Hepatocyte (in vitro differentiated cells): ENCODE data around the gene PNMA5. TPM values are rescaled to one million over a fixed set of nuclear protein-coding genes. Genes with fewer than 3 reads are reported as not detected.

Source experiments
- DNase-seq: peaks from one replicate; pipeline ENCODE4 v3.0.0-alpha.2; 2016; ENCODE audit warnings: low spot score
- H2AFZ ChIP-seq: fragments of 200-600 bp; sonication (generic); 2 replicates; pipeline ENCODE4 v1.6.0; 2016; ENCODE audit warnings: antibody characterized with exemption, mild to moderate bottlenecking
- H3K27ac ChIP-seq: fragments of 200-600 bp; sonication (generic); 2 replicates; pipeline ENCODE4 v1.5.1; 2016; ENCODE audit warnings: mild to moderate bottlenecking
- H3K27me3 ChIP-seq: fragments of 200-600 bp; sonication (generic); 2 replicates; pipeline ENCODE4 v1.6.1; 2016
- H3K36me3 ChIP-seq: fragments of 200-600 bp; sonication (generic); replicated peaks from 2 replicates; pipeline ENCODE4 v1.5.1; 2016; ENCODE audit warnings: low read depth; ENCODE audit not compliant: insufficient read depth
- H3K4me1 ChIP-seq: fragments of 200-600 bp; sonication (generic); 2 replicates; pipeline ENCODE4 v1.5.1; 2016; ENCODE audit warnings: mild to moderate bottlenecking, moderate library complexity; ENCODE audit not compliant: insufficient read depth
- H3K4me2 ChIP-seq: fragments of 200-600 bp; sonication (generic); 2 replicates; pipeline ENCODE4 v1.6.0; 2016
- H3K4me3 ChIP-seq: fragments of 200-600 bp; sonication (generic); 2 replicates; pipeline ENCODE4 v1.5.1; 2016; ENCODE audit warnings: mild to moderate bottlenecking
- H3K79me2 ChIP-seq: fragments of 200-600 bp; sonication (generic); 2 replicates; pipeline ENCODE4 v1.6.0; 2017; ENCODE audit warnings: mild to moderate bottlenecking
- H3K9me2 ChIP-seq: fragments of 200-600 bp; sonication (generic); replicated peaks from 2 replicates; pipeline ENCODE4 v1.6.0; 2017; ENCODE audit warnings: mild to moderate bottlenecking; ENCODE audit not compliant: insufficient read depth
- H3K9me3 ChIP-seq: fragments of 200-600 bp; sonication (generic); 2 replicates; pipeline ENCODE4 v1.5.1; 2016; ENCODE audit warnings: low read depth, mild to moderate bottlenecking
- H4K20me1 ChIP-seq: fragments of 200-600 bp; sonication (generic); 2 replicates; pipeline ENCODE4 v1.6.0; 2016; ENCODE audit warnings: mild to moderate bottlenecking; ENCODE audit not compliant: insufficient read depth, poor library complexity, severe bottlenecking
- EZH2 ChIP-seq: fragments of 200-600 bp; sonication (generic); IDR thresholded peaks from 2 replicates; pipeline ENCODE4 v1.6.1; 2016; ENCODE audit warnings: antibody characterized with exemption, mild to moderate bottlenecking, borderline replicate concordance
- EZH2phosphoT487 ChIP-seq: fragments of 200-600 bp; sonication (generic); IDR thresholded peaks from one replicate; pipeline ENCODE4 v1.6.1; 2018; ENCODE audit warnings: antibody characterized with exemption, mild to moderate bottlenecking, low read depth, moderate library complexity; ENCODE audit not compliant: unreplicated experiment, severe bottlenecking
- WGBS: methylation state at CpG from one replicate; pipeline ENCODE4 v1.1.6; 2016; ENCODE audit warnings: low lambda C conversion rate; ENCODE audit errors: missing lambda C conversion rate; 5-methylcytosine and 5-hydroxymethylcytosine counted together
- polyA plus RNA-seq: library from polyadenylated mRNA; unstranded; fragments of >200 nt; fragmentation: Nextera tagmentation; extraction: Ambion mirVana; gene quantifications from 2 replicates; pipeline ENCODE4 v1.2.1, GENCODE V29; 2016
- total RNA-seq: library from RNA; depleted of rRNA; stranded (reverse); fragments of >200 nt; gene quantifications from 2 replicates; pipeline ENCODE4 v1.2.3, GENCODE V29; 2014
- TF ChIP-seq, protein P1 (sequence below): fragments of 200-600 bp; sonication (generic); IDR thresholded peaks from 2 replicates; pipeline ENCODE4 v1.5.1; 2016; ENCODE audit warnings: antibody characterized with exemption, mild to moderate bottlenecking; ENCODE audit not compliant: poor library complexity

PNMA5 gene
- total and polyA plus RNA-seq, 2 experiments from 2014 or later = 0.07 TPM; not detected in 1

DNA sequence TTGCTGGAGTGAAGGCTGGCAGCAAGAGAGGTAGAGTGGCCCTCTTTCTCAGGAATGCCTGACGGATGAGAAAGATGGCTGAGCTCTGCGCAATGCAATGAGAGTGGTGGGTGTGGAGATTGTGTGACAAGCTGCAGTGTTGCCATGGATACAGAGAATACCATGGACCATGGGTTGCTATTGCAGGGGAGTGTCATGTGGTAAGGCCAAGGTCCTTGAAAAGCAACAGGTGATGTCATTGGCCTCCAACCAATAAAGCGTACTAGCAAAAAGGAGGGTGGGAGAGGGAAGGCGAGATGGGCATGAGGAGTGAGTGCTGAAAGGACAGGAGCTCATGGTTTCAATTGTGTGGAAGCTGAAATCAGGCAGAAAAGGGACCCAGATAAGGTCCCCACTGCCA, 1.8 kb downstream of the PNMA5 start:
- no peaks in the 10 kb centered on the region for H3K4me1 ChIP-seq
- H3K4me3 ChIP-seq = no peak overlapping the region
- WGBS = 71% methylated on average over 4 of the region's 4 CpGs
- H4K20me1 ChIP-seq = no peaks in the 10 kb centered on the region
- H3K4me2 ChIP-seq = no peak overlapping the region
- no peaks in the 10 kb centered on the region for H3K36me3 ChIP-seq
- no peaks in the 10 kb centered on the region for H3K27me3 ChIP-seq
- H2AFZ ChIP-seq = no peak overlapping the region
- no peaks in the 10 kb centered on the region for H3K79me2 ChIP-seq
- TF ChIP-seq EZH2 (no peak), EZH2phosphoT487 (no peak)
- TF ChIP-seq, protein P1, sequence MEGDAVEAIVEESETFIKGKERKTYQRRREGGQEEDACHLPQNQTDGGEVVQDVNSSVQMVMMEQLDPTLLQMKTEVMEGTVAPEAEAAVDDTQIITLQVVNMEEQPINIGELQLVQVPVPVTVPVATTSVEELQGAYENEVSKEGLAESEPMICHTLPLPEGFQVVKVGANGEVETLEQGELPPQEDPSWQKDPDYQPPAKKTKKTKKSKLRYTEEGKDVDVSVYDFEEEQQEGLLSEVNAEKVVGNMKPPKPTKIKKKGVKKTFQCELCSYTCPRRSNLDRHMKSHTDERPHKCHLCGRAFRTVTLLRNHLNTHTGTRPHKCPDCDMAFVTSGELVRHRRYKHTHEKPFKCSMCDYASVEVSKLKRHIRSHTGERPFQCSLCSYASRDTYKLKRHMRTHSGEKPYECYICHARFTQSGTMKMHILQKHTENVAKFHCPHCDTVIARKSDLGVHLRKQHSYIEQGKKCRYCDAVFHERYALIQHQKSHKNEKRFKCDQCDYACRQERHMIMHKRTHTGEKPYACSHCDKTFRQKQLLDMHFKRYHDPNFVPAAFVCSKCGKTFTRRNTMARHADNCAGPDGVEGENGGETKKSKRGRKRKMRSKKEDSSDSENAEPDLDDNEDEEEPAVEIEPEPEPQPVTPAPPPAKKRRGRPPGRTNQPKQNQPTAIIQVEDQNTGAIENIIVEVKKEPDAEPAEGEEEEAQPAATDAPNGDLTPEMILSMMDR = no peak
- no peak overlapping the region for H3K27ac ChIP-seq
- H3K9me2 ChIP-seq = no peaks in the 10 kb centered on the region
- DNase-seq = no peak
- no peaks in the 10 kb centered on the region for H3K9me3 ChIP-seq

DNA sequence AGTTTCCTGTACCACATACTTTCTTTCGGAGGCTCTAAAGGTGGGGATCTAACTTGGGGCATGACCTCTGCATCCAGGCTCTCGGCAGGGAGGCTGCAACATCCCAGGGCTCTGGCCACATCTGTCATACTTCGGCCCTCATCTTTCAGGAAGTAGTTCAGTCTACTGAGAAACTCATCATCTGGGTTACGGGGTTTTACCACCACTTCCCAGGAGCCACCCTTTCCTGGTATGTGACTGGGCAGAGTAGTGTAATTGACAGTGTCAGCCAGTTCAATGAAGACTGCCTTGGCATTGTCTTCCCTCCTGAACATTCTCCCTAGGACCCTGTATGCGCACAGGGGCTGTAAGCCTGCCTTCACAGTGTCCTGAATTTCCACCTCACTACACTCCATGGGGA, 2.8 kb downstream of the PNMA5 start:
- H3K9me2 ChIP-seq = no peaks in the 10 kb centered on the region
- H3K27ac ChIP-seq = no peak overlapping the region

DNA sequence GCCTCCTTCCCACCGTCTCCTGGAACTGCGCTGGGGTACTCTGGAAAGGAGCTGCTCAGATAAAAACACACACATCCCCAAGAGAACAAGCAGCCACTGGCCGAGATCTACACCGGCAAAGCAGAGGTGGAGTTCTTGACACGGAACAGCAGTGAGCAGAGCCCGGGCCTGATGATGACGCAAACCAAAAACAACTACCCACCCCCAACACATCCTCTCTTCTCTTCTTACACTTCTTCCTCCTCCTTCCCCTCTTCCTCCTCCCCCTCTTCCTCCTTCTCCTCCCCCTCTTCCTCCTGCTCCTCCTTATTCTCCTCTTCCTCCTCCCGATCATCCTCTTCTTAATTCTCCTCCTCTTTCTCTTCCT, 4.6 kb downstream of the PNMA5 start:
- Histone ChIP-seq H3K27me3 (no peaks in the 10 kb centered on the region), H2AFZ (no peak overlapping the region), H4K20me1 (no peaks in the 10 kb centered on the region), H3K4me3 (no peak overlapping the region), H3K36me3 (no peaks in the 10 kb centered on the region), H3K4me2 (no peak overlapping the region), H3K9me2 (no peaks in the 10 kb centered on the region), H3K27ac (no peak overlapping the region), H3K9me3 (no peaks in the 10 kb centered on the region), H3K4me1 (no peaks in the 10 kb centered on the region), H3K79me2 (no peaks in the 10 kb centered on the region)
- DNase-seq = no peak
- no peak for TF ChIP-seq EZH2phosphoT487
- TF ChIP-seq, protein P1 = no peak
- TF ChIP-seq EZH2 = no peak
- WGBS = 71% methylated on average over 6 of the region's 8 CpGs

More for the DNA sequence above, 2.8 kb downstream of the PNMA5 start:
- TF ChIP-seq, protein P1 = no peak
- WGBS = 91% methylated on average over 5 of the region's 5 CpGs
- H3K4me3 ChIP-seq = no peak overlapping the region
- no peaks in the 10 kb centered on the region for H3K4me1 ChIP-seq
- no peak overlapping the region for H3K4me2 ChIP-seq
- H2AFZ ChIP-seq = no peak overlapping the region
- H3K27me3 ChIP-seq = no peaks in the 10 kb centered on the region
- no peaks in the 10 kb centered on the region for H3K36me3 ChIP-seq
- no peaks in the 10 kb centered on the region for H4K20me1 ChIP-seq
- H3K79me2 ChIP-seq = no peaks in the 10 kb centered on the region
- DNase-seq = no peak
- no peaks in the 10 kb centered on the region for H3K9me3 ChIP-seq

DNA sequence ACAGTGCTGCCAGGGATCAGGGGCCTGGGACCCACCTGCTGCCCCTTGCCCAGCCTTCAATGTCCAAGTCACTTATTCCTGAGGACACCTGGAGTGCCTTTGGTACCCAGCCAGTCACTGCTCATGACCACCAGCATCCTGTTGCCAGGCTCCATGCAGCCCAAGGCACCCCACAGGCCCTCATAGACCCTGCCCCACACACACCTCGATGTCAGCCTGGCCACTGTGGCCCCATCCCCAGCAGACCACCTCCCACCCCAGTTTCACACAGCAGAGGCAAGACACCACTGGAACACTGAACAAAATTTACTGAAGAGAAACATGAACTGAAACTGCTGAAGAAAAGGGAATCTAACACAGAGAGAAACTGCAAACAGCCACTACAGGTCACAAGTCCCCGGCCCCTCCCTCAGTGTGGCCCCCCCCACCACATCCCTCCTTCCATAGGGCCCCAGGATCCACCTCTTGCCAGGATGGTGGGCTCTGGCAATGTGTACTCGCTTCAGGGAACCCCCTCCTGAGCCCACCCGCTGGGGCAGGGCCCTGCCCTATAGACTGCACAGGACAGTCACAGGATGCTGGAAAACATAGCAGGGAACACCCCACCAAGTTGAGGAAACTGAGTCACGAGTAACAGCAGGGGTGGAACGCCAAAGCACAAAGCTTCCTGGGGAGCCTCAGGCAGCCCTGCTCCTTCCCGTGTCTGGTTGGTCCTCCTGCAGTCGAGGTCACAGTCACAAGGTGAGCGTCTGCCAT, 5.2 kb downstream of the PNMA5 start:
- TF ChIP-seq, protein P1 = no peak
- TF ChIP-seq EZH2 = no peak
- TF ChIP-seq EZH2phosphoT487 = no peak

More for the DNA sequence above, 5.2 kb downstream of the PNMA5 start:
- WGBS = 68% methylated on average over 9 of the region's 9 CpGs
- no peaks in the 10 kb centered on the region for H3K4me1 ChIP-seq
- no peak overlapping the region for H3K27ac ChIP-seq
- no peak overlapping the region for H3K4me3 ChIP-seq
- no peaks in the 10 kb centered on the region for H4K20me1 ChIP-seq
- no peak overlapping the region for H2AFZ ChIP-seq
- H3K9me3 ChIP-seq = no peaks in the 10 kb centered on the region
- H3K36me3 ChIP-seq = no peaks in the 10 kb centered on the region
- H3K79me2 ChIP-seq = no peaks in the 10 kb centered on the region
- H3K4me2 ChIP-seq = no peak overlapping the region
- H3K27me3 ChIP-seq = no peaks in the 10 kb centered on the region
- no peak for DNase-seq
- H3K9me2 ChIP-seq = no peaks in the 10 kb centered on the region
